Measurements from ENCODE around the gene PADI2.

PADI2 gene

DNA sequence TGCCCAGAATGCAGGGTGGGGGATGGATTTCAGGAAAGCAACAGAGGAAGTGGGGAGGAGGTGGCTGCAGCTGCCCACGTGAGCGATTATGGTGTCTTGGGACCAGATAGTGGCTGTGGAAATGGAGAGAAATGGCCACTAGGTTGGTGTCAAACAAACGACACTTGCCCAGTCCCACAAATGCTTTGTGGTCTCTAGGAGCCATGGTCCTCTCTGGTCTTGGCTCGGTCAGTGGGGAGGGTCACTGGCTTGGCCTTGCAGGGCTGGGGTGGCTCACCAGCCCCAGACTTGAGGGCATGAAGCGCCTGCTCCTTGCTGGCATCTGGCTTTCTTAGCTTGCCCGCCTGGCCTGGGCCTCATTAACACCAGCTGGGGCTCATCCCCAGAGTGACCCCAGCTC, 7.2 kb downstream of the PADI2 start:
- DNase-seq: no peak

DNA sequence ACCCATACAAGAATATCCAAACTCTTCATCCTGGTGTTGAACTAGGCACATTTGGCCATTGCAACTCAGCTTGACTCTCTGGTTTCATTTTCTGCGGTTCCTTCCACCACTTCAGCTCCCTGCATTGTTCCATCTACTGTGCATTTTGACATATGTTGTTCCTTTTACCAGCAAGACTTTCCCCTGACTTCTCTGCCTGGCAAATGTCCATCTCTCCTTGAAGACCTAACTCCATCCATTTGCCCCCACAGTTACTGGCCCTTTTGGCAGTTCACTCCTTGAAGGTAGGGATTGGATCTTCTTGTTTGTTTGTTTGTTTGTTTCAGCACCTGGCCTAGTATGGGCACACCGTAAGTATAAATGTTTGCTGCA, 8.7 kb downstream of the PADI2 start:
- DNase-seq: no peak

DNA sequence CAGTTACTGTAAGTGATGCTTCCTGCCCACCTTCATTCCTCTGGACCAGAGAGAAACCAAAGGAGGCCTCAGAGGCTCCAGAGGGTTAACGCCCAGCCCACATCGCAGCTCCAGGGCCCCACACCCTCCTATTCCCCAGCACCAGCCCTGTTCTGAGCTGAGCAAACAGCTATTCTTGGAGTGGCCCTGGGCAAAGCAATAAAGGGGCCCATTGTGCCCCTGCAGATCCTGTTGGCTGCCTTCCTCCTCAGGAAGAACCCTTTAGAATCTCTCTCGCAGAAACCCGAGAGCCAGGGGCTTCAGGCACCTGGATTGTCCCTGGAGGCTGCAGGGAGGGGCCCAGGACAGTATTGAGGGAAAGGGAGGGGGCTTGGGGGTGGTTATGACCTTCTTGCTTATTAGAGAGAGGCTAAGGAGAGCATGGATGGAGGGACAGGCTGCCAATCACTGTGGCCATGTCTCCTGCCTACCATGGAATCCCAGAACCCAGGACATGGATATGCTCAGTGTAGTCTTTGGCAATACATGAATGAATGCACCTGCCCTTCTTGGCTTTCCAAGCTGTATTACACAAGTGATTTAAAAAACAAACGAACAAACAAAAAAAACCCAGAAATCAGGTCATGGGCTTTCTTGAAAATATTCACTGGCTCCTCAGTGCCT, 9.2 kb downstream of the PADI2 start:
- DNase-seq: no peak

DNA sequence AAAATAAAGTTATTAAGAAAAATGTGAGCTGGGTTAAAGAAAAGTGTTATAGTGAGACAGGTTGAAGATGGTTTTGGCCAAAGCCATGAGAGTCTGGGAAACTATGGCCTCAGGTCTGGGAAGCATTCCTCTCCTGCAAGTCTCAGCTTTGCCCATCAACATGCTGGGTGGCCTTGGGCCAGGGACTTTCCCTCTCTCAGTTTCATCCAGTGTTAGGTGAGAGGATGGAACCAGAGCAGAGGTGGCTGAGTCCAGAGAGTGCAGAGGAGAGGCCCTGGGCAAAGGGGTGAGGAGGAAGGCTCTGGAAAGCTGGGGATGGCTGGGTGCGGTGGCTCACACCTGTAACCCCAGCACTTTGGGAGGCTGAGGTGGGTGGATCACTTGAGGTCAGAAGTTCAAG, 10.5 kb downstream of the PADI2 start:
- no peak for DNase-seq

DNA sequence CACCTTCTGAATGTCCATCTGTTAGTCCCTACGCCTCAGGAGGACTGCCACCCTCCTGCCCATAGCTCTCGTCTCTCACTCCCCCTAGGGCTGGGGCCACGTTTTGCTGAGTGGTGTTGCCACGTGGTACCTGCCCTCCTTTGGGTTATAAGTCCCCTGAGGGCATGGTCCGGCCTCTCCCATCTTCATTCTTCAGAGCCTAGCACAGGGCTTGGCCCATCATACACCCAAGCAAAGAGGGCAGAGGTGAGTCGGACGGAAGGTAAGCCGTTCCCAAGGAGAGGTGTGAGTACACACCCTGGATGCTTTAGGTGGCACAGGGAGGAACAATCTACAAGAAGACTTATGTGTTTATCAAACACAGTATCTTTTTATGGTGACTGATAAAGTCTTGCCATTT, 10.9 kb downstream of the PADI2 start:
- DNase-seq: no peak

DNA sequence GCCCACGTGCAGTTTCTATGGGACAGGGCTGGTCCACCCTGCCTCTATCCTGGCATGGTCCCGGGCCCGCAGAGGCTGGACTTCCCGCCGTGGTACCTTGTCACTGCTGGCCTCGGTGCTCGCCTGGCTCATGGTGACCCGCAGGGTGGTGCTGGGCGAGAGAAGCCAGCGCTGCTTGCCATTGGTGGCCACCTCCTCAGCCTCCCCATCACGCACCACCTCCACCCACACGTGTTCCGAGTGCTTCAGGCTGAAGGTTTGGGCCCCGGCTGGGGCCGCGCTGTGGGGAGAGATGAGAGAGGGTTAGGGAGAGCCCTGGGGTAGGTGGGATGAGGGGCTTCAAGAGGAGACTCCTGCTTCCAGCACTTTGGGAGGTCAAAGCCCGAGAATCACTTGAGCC, 14.5 kb downstream of the PADI2 start:
- DNase-seq: no peak

DNA sequence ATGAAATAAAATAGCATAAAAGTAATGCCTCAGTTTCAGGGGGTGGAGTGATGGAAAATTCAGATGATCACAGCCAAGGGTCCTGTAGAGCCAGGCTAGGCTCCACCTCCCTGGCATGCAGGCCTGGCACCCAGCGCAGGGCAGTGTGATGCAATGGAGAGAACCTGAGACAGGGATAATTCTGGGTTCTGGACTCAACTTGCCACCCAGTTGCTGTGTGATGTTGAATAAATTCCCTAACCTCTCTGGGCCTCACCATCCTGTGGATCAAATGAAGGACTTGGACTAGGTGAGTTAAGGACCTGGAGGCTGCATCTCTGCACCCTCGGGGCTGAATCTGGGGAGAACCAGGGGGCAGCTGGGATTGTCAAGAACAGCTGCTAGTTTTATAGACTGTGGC, 17.0 kb downstream of the PADI2 start:
- DNase-seq: no peak

DNA sequence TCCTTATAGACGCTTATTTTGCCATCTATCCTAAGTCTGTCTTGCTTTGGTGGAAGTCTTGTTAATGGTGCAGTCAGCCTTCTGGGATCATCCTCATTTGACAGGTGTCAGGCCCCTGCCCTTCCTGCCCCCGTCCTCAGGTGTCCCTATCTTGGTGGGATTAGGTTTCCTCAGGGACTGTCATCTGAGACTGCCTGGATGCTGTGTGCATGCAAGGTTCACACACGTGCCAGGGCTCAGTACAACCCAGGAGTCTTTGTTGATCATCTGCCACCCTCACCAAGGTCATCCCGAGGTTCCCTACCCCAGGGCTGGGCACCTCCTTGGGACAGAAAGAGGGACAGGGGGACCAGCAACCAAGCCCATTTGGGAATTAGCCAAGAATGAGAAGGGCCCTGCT, 18.0 kb downstream of the PADI2 start:
- DNase-seq: no peak

DNA sequence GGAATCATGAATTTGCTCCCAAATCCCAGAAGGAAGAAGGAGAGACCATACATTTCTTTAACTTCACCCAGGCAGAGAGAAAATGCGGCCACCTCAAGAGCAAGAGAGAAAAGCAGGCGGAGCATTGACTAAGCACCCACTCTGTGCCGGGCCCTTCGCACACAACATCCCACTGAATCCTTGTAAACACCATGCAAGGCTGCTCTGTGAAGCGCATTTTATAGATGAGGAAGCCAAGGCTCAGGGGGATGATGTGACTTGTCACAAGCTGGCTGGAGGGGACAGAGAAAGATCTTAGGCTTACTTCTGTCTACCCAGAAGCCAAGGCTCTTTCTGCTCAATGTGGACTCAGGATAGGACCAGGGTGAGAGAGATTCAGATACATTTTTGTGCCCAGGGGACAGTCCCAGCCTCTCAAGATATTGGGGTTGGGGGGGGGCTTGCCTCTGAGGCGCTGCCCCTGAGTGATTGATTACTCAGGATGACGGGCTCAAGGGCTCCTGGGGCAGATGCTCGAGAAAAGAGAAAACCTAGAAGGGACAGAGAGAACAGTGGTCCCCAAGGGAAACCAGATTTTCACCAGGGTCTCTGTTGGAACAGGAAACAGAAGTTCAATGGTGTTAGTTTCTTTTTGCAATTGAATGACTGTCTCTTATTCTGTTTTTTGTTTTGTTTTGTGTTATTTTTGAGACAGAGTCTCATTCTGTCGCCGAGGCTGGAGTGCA, 19.5 kb downstream of the PADI2 start:
- DNase-seq: no peak

DNA sequence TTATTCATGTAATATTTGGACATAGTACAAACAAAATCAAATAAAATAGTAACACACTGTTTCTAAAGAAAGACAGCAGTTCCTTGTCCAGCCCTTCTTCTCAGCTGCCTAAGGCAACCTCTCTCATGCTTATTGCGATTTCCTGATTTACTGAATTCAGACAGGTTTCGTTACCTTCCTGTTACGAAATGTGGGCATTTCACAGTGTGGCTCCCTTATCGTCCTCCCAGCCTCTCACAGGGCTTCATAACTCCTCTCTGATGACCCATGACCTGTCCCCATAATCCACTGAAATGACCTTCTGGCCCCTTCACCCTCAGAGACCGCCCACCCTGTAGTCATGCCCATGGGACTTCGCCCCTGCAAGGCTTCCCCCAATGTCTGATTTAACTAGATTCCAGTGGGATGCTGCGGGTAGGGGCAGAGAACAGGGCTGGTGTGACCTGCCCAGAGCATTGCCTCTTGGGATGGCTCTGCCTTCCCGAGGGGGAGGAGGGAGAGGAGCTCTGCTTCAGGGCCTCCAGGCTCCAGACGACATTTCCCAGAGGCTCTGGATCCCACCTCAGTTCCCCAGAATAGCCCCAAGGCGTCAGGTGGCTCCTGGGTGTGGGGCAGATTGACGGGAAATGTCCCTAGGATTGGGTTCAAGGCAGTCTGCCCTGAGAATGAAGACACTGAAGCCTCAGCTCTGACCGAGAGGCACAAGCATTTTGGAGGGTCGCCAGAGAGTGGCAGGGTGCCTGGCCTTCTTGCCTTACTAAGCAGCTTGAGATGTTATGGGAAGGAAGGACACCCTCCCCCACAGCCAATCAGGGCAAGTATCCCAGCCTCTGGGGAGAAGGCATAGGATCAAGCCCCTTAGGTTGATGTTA, 20.6 kb downstream of the PADI2 start:
- no peak for DNase-seq

DNA sequence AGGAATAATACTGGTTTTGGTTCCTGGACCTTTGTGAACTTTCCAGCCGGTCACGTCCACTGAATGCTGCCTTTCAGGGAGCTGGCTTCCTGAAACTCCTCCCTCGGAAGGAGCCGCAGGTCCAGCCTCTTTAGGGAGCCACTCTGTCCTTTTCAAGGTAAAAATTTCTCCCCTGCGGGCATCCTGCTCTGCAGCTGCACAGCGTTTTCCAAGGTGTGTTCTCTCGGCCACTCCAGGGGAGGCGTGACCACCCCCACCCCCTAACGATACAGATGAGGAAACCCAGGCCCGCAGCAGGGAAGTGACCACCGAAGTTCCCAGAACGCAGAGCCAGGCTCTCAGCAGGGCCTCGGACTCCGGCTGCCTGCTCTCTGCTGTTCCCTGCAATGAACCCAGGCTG, 21.5 kb downstream of the PADI2 start:
- no peak for DNase-seq

DNA sequence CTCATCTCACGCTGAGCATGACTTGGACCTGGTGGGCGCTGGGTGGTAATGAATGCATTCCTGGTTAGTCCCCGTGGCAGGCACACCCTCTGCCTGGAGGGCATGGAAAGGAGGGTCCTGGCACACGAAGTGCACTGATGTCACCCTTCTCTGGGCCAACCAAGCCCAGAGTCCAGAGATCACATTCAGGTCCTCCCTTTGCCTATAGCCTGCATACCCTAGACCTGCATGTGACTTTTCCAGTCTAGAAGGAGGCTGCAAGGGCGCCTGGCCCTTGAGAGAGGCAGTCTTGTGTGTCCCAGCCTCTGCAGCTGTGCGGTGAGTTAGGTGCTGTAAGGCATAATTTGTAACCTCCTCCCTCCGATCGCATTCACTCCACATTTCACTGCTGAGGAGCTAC, 22.1 kb downstream of the PADI2 start:
- no peak for DNase-seq

DNA sequence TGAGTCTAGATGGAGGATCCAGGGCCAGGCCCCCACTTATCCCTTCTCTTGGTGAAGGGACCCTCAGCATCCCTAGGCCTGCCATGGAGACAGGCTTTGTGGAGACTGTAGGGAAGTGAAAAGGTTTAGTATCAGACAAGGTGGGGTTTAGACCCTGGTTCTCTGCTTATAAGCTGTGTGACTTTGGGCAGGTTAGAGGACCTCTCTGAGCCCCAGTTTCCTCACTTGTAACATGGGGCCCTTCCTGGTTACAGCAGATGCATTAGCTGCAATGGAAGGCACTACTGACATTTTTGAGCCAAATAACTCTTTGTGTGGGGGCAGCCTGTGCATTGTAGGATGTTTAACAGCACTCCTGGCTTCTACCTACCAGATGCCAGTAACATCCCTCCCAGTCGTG, 22.7 kb downstream of the PADI2 start:
- DNase-seq: no peak

DNA sequence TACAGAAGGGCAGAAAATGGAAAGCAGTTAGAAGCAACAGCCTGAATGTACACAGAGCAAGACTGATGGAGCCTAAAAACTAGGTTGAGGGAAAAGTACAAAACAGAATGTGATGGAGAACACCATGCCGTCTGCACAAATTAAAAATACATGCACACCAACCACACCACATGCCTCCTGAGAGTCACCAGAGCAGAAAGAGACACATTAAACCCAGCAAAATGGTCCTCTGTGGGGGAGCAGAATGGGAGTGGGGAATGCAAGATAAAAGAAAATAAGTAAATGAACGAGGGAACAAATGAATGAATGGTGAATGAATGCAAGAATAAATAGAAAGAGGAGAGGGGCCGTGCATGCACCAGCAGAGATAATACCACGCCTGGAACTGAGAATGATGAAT, 24.1 kb downstream of the PADI2 start:
- DNase-seq: no peak

DNA sequence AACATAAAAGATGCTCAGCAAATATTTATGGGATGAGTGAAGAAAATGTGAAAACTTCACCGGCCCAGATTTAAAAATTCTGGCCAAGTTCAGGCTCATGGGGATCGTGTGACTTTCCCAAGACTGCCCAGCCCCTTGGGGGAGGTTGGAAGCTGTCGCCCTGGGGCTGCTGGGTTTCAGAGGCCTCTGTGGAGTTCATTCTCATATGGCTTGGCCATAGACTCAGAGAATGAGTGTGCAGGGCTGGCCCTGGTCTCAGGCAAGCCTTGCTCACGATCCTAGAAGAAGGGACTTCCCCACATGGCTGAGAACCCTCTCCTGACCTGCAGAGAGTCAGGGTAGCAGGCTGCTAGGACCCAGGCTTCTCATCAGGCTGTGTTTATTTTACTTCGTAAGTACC, 24.6 kb downstream of the PADI2 start:
- DNase-seq: no peak

DNA sequence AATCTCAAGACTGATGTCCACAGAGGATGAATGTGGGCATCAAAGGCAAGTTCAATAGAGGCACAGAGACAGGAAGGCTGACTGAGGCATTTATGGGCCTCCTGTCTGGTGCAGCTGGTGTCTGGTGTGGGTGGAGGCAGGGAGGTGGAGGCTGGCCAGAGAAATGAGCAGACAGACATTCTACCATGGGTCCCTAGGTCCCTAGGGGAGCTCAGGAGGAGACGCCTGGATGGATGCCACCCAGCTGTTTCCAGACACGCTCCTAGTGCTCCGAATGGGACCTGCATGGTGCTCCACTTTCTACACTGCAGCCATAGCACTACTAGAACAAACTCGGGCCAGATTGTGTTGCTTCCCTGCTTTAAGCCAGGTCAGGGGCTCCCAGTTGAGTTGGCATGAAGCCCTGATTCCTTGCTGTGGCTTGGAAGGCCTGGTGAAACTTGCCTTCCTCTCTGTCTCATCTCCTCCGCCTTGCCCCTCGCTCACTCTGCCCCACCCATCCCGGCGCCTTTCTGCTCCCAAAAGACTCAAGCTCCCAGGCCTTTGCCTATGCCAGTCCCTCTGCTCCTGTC, 25.3 kb downstream of the PADI2 start:
- DNase-seq: no peak

DNA sequence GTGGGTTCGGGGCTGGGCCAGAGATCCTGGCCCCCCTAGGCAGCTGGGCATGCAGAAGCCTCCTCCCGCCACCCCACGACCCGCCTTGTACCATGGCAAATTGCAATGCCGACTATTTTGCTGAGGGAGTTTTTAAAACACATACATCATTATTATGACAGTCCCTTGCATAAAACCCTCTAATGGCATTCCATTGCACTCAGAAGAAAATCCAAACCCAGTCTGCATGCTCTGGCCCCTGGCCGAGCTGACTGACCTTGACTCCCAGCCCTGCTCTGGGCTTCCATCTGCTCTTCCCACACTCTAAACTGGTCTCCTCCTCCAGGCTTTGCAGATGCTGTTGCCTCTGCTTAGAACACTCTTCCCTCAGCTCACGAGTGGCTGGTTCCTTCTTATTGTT, 28.0 kb downstream of the PADI2 start:
- DNase-seq: no peak

DNA sequence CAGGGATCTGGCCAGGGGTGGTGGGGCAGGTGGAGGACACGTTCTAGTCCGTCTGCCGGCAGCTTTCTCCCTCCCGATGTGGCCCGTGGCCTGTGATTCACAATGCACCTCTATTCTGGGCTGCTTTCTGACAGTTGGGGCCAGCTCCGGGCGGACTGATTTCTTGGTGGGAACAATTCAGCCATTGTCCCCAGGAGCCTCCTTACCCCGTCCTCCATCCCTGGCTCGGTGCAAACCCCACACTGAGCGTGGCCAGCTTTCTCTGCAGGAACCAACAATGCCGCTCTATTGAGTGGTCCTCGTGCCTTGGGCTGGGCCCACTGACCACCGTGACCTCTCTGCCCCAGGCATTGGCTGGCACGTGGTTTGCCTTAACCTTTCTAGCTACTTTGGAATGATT, 29.7 kb downstream of the PADI2 start:
- no peak for DNase-seq

DNA sequence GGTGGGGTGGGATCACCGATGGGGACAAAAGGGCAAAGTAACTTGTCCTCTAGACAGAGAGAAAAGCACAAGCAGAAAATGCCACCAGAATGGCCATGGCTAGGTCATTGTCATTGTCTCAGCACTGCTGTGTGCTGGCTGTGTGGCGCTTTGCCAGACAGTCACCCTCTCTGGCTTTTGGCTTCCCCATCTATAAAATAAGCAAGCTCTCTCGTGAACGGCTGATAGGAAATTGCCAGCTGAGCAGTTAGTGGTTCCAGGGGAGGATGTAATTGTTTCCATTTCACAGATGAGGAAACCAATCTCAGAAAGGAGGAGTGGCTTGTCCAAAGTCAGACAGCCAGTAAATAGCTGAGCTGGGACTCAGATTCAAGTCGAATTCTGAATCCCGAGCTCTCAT, 32.5 kb downstream of the PADI2 start:
- DNase-seq: no peak

DNA sequence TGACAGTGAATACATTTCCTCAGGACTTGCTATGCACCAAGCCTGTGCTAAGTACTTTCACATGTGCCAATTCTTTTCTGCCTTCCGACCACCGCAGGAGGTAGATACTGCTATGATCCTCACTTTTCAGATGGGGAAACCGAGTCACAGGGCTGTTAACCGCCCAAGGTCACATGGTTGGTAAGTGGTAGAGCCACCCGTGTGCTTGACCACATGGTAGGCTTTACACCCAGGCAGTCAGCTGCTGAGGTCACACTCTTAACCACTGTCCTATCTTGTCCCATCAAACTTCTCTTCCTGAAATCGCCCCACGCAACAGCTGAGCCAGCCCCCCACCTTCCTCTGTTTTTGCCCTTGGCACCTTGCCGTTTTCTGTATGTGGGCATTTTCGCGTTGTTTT, 34.5 kb downstream of the PADI2 start:
- DNase-seq: no peak

DNA sequence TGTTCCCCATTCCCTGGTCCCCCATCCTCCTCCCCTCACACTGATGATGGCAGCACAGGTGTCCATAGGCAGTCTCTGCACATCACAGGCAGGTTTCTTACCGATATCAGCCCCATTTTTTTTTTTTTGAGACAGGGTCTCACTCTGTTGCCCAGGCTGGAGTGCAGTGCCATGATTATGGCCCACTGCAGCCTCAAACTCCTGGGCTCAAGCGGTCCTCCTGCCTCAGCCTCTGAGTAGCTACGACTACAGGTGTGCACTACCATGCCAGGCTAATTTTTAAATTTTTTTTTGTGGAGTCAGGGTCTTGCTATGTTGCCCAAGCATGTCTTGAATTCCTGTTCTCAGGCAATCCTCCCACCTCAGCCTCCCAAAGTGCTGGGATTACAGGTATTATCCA, 36.5 kb downstream of the PADI2 start:
- DNase-seq: no peak

DNA sequence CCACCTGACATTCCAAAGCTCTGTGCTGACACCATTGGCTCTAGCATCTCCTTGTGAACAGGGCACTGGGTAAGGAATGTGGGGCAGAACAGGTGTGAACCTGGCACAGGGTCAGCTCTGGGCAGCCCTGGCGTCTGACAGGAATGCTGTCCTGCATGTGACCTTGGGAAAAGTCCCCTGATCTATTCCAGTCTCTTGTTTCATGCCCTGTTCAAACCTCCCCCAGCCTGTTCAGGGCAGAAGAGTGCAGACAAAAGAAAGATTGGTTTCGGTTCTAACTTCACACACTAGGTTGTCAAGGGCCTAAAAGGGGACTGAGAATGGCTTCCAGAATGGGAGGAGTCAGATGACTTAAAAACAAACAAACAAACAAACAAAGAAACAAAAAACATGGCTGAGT, 37.8 kb downstream of the PADI2 start:
- DNase-seq: no peak

DNA sequence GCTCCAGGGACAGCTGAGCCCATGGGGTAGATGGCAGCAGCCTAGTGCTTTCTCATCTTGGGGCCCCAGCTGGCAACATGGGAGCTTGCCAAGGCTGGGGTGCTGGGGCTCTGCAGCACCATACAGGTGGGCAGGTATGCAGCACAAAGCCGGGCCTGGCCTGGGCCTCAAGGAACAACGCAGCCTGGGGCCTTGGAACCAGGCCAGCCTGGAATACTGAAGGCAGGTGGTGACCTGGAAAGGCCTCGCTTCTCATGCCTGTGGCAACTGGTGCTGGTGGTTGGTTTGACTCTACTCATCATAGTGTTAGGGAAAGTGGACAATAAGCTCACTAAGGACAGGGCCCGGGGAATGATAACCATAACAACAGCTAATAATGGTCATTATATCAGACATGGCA, 38.4 kb downstream of the PADI2 start:
- DNase-seq: no peak

Measured in NCI-H1436 treated with DMSO at 0.1 percent for 48 hours (cell line).